CD4-positive, alpha-beta T cell treated with Interleukin-4 for 4 hours (primary cell): ENCODE results near the gene GPATCH4.
"Not testable (repeated sequence)": the region's sequence is repeated elsewhere in the genome, so short reads cannot be mapped to it uniquely, and the experiment has no call there.

Source experiments
- DNase-seq: peaks from one replicate; pipeline ENCODE4 v3.0.0-alpha.2; 2020

Gene GPATCH4

DNA sequence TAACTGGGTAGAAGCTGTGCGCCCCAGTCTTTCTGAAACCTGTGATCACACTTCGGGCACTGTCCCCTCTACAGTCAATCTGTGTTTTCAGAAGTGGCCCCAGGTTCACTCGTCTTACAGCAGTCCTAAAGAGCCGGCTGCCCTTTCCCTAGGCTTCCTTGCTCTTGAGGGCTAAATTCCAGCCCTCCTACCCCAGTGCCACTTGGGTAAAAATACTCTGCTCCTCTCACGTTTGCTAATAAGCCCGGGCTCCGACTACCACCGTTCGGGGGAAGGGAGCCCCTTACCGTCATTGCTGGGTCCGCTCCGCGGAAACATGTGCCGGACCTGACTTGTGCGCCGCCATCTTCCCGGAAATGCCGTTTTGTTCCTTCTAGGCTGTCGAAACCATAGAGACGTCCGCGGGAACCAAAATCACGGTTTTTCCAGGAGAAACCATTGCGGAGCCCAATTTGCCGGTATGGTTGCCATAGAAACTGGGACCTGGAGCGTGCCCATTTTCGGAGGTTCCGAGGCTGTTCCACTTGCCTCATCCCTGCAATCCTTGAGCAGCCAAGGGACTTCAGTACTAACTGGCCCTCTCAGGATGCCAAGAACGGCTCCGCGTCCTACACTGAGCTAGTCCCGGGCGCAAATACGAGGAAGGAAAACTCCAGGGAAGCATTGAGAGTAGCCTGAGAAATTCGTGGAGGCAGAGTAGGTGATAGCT is at the start of gene GPATCH4:
Gene GPATCH4 (minus strand): TSS at position 358 of the 709 bp plus-strand sequence.
- DNase-seq: peak; percentile 79

GRCh38 chr1:156648951-156649350 is 47.7 kb upstream of the GPATCH4 start:
- no peak for DNase-seq

- DNase-seq: no peak
Measured at GRCh38 chr1:156648496-156648895, 47.2 kb upstream of the GPATCH4 start.

DNA sequence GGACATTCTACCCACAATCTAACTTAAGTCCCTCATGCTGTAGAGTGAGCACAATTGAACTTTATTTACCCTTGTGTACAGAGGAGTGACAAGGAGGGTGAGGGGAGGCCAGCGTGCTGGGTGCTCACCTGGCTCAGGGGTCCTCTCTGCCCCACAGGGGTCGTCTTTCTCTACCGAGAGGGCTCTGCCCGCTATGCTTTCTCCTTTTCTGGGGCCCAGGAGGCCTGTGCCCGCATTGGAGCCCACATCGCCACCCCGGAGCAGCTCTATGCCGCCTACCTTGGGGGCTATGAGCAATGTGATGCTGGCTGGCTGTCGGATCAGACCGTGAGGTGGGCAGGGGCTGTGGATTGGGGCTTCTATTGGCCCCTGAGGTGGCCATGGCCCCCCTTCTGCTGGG is 46.1 kb upstream of the GPATCH4 start:
- no peak for DNase-seq

DNA sequence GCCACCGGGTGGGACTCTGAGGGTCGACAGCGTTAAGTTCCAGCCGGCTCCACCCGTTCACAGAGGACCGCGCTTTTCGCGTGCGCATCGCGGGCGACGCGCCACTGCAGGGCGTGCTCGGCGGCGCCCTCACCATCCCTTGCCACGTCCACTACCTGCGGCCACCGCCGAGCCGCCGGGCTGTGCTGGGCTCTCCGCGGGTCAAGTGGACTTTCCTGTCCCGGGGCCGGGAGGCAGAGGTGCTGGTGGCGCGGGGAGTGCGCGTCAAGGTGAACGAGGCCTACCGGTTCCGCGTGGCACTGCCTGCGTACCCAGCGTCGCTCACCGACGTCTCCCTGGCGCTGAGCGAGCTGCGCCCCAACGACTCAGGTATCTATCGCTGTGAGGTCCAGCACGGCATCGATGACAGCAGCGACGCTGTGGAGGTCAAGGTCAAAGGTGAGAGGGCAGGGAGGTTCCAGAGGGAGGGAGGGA is 45.5 kb upstream of the GPATCH4 start:
- no peak for DNase-seq

- no peak for DNase-seq
Measured at GRCh38 chr1:156645666-156646065, 44.4 kb upstream of the GPATCH4 start.

GRCh38 chr1:156645056-156645455 is 43.8 kb upstream of the GPATCH4 start:
- DNase-seq: no peak

GRCh38 chr1:156644640-156645039 is 43.4 kb upstream of the GPATCH4 start:
- DNase-seq: no peak

GRCh38 chr1:156644146-156644545 is 42.9 kb upstream of the GPATCH4 start:
- DNase-seq: no peak

DNA sequence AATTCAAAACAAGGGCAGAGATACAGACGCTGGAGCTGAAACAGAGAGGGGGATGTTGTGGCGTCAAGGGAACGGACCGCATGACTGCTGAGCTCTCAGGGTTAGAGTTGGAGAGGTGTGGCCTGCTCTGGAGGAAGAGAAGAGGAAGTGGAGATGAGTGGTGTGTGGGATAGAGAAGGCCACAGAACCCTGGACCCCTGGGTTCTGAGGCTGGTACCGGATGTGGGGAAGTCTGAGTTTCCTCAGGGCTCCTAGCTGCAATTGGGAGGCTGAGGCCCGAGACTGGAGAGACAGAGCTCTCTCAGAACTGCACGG is 42.5 kb upstream of the GPATCH4 start:
- DNase-seq: no peak

GRCh38 chr1:156643049-156643777 is 41.9 kb upstream of the GPATCH4 start:
- no peak for DNase-seq

GRCh38 chr1:156642265-156643048 is 41.2 kb upstream of the GPATCH4 start:
- DNase-seq: no peak

- DNase-seq: no peak
Measured at GRCh38 chr1:156641761-156642264, 40.5 kb upstream of the GPATCH4 start, which contains the start of gene BCAN. BCAN (plus strand) TSS chr1:156642117; CDS start chr1:156646055, 3,938 bp downstream.

DNA sequence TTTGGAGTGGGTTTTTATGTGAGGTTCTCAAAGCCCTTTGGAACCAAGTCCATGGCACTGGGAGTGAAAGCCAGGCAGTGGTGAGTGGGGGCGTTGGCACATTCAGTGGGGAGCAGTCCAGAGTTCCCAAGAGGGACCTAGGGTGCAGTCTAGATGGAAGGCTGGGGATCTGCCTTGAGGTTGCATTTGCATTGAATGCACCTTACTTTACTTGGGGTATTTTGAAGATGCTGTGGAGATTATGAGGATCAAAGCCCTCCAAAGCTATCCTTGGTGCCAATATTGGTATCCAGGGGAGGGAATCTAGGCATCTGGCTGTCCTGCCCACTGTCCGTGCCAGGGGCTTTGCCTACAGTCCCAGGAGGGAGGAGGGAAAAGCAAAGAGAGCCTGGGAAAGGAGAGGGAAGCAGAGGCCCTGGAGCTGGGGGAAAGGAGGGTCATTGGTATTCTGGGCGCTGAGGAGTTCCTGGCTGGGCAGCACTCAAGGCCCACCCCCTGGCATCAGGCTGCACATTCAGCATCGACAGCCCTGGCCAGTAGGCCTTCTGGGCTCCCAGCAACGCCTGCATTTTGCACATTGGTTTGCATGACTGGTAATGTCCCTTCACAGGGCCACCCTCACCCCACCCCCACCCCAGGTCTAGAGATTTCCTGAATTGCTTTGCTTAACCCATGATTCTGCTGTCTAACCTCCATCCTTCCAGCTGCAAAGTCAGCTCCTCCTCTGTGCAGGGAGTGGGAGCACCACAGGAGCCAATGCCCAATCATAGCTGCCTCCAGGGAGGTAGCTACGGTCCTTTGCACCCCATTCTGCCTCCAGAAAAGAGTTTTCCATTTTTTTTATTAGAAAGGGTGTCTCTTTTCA is 39.8 kb upstream of the GPATCH4 start:
- no peak for DNase-seq

- DNase-seq: no peak
Measured at GRCh38 chr1:156639601-156640101, 38.4 kb upstream of the GPATCH4 start.

GRCh38 chr1:156638189-156638985 is 37.1 kb upstream of the GPATCH4 start:
- DNase-seq: no peak

- no peak for DNase-seq
Measured at GRCh38 chr1:156632355-156632754, 31.1 kb upstream of the GPATCH4 start.

GRCh38 chr1:156631152-156631551 is 29.9 kb upstream of the GPATCH4 start:
- not testable (repeated sequence) for DNase-seq

GRCh38 chr1:156629823-156630449 is 28.7 kb upstream of the GPATCH4 start:
- DNase-seq: no peak

DNA sequence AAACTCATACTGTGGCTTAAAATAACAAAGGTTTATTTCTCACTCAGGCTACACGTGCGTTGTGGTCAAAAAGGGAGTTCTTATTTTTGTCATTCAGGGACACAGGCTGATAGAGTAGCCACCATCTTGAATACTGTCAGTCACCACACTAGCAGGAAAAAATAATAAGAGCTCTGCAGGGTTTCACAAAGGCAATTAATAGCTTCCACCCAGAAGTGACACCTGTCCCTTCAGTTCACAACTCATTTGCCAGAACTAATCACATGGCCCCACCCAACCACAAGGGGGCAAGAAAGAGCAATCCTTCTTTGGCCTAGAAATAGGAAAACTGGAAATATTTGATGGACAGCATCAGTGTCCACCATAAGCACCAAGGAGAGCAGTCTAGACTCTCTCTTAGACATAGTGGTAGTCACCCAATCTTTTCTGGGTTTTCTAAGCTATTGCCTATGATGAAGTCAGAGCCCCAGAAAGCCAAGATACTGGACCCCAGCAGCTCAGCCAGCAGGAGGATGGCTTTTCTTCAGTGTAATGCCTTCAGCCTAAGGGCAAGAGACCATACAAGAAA is 26.1 kb upstream of the GPATCH4 start:
- peak; percentile 25 for DNase-seq
